SK-N-SH treated with all-trans-retinoic acid at 6 μM for 48 hours (cell line): Measurements from ENCODE around the gene NAE1.

Source experiments
- CREB5 ChIP-seq: fragments of 250-450 bp; sonication (Bioruptor Pico); IDR thresholded peaks from 2 replicates; pipeline ENCODE4 v1.5.1; 2020; ENCODE audit warnings: low read depth, mild to moderate bottlenecking, moderate library complexity
- CSRNP3 ChIP-seq: fragments of 250-450 bp; sonication (Bioruptor Pico); IDR thresholded peaks from 2 replicates; pipeline ENCODE4 v1.5.1; 2021; ENCODE audit warnings: mild to moderate bottlenecking, moderate library complexity
- OSR1 ChIP-seq: fragments of 250-450 bp; sonication (Bioruptor Pico); IDR thresholded peaks from 2 replicates; pipeline ENCODE4 v1.8.0; 2022; ENCODE audit warnings: moderate library complexity, mild to moderate bottlenecking, inconsistent platforms
- PPARA ChIP-seq: fragments of 250-450 bp; sonication (Bioruptor Pico); IDR thresholded peaks from 2 replicates; pipeline ENCODE4 v1.5.0; 2020; ENCODE audit warnings: mild to moderate bottlenecking, borderline replicate concordance
- RARB ChIP-seq: fragments of 250-450 bp; sonication (Bioruptor Pico); IDR thresholded peaks from 2 replicates; pipeline ENCODE4 v1.8.0; 2021; ENCODE audit warnings: mild to moderate bottlenecking, moderate library complexity
- SNAI2 ChIP-seq: fragments of 250-450 bp; sonication (Bioruptor Pico); IDR thresholded peaks from 2 replicates; pipeline ENCODE4 v1.5.0; 2020; ENCODE audit warnings: mild to moderate bottlenecking, moderate library complexity
- TCF4 ChIP-seq: fragments of 250-450 bp; sonication (Bioruptor Pico); IDR thresholded peaks from 2 replicates; pipeline ENCODE4 v1.8.0; 2021; ENCODE audit warnings: mild to moderate bottlenecking, moderate library complexity, borderline replicate concordance
- ZFP3 ChIP-seq: fragments of 250-450 bp; sonication (Bioruptor Pico); IDR thresholded peaks from 2 replicates; pipeline ENCODE4 v1.5.0; 2020; ENCODE audit warnings: mild to moderate bottlenecking, moderate library complexity
- ZFP30 ChIP-seq: fragments of 450-650 bp; formaldehyde crosslinking; IDR thresholded peaks from 2 replicates; pipeline ENCODE4 v1.5.0; 2022; ENCODE audit warnings: mild to moderate bottlenecking, moderate library complexity
- ZNF565 ChIP-seq: fragments of 450-650 bp; formaldehyde crosslinking; conservative IDR thresholded peaks from 2 replicates; pipeline ENCODE4 v1.5.0; 2020; ENCODE audit warnings: low read depth, mild to moderate bottlenecking, moderate library complexity

- TF ChIP-seq ZFP3 (no peak), TCF4 (CRISPR knock-in tag) (no peak), PPARA (CRISPR knock-in tag) (no peak), RARB (CRISPR knock-in tag) (no peak), ZFP30 (CRISPR knock-in tag) (no peak), SNAI2 (no peak), ZNF565 (CRISPR knock-in tag) (no peak), CREB5 (CRISPR knock-in tag) (no peak), OSR1 (CRISPR knock-in tag) (no peak), CSRNP3 (CRISPR knock-in tag) (no peak)
Observed at GRCh38 chr16:66856184-66856730, 25.5 kb upstream of the NAE1 start.
